Osteocyte (in vitro differentiated cells): ENCODE measurements around the gene HMCN1. TPM values are rescaled to one million over a fixed set of nuclear protein-coding genes. Genes with fewer than 3 reads are reported as not detected.

Experiments used
- DNase-seq: peaks from one replicate; pipeline ENCODE4 v3.0.0; 2021; ENCODE audit warnings: mixed read lengths; ENCODE audit not compliant: unreplicated experiment; ENCODE audit errors: extremely low spot score
- H3K27ac Mint-ChIP-seq: one replicate; pipeline ENCODE4 v1.8.0; 2021; ENCODE audit warnings: mild to moderate bottlenecking, mixed read lengths; ENCODE audit not compliant: unreplicated experiment
- H3K27me3 Mint-ChIP-seq: one replicate; pipeline ENCODE4 v1.8.0; 2021; ENCODE audit warnings: mixed read lengths; ENCODE audit not compliant: unreplicated experiment
- H3K36me3 Mint-ChIP-seq: one replicate; pipeline ENCODE4 v1.8.0; 2021; ENCODE audit warnings: mixed read lengths; ENCODE audit not compliant: unreplicated experiment
- H3K4me1 Mint-ChIP-seq: one replicate; pipeline ENCODE4 v1.8.0; 2021; ENCODE audit warnings: mixed read lengths; ENCODE audit not compliant: unreplicated experiment
- H3K4me3 Mint-ChIP-seq: one replicate; pipeline ENCODE4 v1.8.0; 2021; ENCODE audit warnings: mild to moderate bottlenecking, moderate library complexity, mixed read lengths; ENCODE audit not compliant: unreplicated experiment
- H3K9me3 Mint-ChIP-seq: one replicate; pipeline ENCODE4 v1.8.0; 2021; ENCODE audit warnings: mixed read lengths; ENCODE audit not compliant: unreplicated experiment
- total RNA-seq: library from RNA; stranded (reverse); gene quantifications from 2 replicates; pipeline ENCODE4 v1.2.1, GENCODE V29; 2021
- TF ChIP-seq, protein P1 (sequence below): fragments of 200-600 bp; sonication (generic); IDR thresholded peaks from 2 replicates; pipeline ENCODE4 v1.5.0; 2021; ENCODE audit warnings: antibody characterized with exemption, mild to moderate bottlenecking, moderate library complexity

HMCN1 gene
- total RNA-seq, 1 donor from 2014 or later: 91.4 TPM

DNA sequence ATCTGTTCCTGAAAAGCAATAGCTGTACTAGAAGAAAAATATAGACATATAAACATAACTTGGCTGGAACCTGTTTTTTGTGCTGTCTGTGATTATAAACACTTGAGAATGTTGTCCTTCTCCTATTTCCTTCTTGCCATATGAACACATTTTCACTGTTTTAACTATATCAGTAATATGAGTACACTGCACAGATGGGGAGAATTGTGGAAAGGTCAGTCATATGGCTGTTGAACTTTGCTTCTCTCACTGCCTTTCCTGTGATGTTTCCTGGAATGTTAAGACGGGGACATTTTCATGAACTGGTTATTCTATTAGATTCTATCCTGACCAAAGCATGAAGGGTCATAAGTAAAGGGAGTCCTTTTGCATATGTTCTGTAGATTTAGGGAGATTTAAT, 24.9 kb downstream of the HMCN1 start:
- Mint-ChIP-seq H3K36me3 (peaks cover 12% of the 10 kb centered on the region), H3K4me1 (peaks cover 18% of the 10 kb centered on the region), H3K27me3 (no peaks in the 10 kb centered on the region), H3K27ac (peak overlapping the region; percentile 12), H3K9me3 (no peaks in the 10 kb centered on the region), H3K4me3 (no peak overlapping the region)
- no peak for DNase-seq
- TF ChIP-seq, protein P1, sequence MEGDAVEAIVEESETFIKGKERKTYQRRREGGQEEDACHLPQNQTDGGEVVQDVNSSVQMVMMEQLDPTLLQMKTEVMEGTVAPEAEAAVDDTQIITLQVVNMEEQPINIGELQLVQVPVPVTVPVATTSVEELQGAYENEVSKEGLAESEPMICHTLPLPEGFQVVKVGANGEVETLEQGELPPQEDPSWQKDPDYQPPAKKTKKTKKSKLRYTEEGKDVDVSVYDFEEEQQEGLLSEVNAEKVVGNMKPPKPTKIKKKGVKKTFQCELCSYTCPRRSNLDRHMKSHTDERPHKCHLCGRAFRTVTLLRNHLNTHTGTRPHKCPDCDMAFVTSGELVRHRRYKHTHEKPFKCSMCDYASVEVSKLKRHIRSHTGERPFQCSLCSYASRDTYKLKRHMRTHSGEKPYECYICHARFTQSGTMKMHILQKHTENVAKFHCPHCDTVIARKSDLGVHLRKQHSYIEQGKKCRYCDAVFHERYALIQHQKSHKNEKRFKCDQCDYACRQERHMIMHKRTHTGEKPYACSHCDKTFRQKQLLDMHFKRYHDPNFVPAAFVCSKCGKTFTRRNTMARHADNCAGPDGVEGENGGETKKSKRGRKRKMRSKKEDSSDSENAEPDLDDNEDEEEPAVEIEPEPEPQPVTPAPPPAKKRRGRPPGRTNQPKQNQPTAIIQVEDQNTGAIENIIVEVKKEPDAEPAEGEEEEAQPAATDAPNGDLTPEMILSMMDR: no peak

DNA sequence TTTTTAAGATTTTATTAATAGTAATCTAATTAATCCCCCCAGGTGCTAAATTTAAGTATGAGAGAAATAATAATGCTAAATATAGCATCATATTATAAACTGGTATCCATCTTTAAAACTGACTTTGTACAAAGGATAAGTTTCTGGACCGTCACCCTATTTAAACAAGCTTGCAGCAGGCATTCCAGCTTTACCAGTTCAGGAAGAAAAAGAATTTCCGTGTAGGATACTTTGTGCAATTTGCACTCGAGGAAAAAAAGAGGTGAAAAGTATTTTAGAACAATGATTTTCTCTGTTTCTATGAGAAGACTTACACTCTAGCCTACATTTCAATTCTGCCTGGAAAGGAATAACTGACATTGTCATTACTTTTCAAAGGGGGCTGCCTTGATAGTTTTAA, 27.6 kb downstream of the HMCN1 start:
- Mint-ChIP-seq H3K4me1 (peaks cover 18% of the 10 kb centered on the region), H3K9me3 (no peaks in the 10 kb centered on the region), H3K36me3 (peaks cover 12% of the 10 kb centered on the region), H3K27ac (no peak overlapping the region), H3K27me3 (no peaks in the 10 kb centered on the region), H3K4me3 (no peak overlapping the region)
- DNase-seq: no peak
- TF ChIP-seq, protein P1: no peak

DNA sequence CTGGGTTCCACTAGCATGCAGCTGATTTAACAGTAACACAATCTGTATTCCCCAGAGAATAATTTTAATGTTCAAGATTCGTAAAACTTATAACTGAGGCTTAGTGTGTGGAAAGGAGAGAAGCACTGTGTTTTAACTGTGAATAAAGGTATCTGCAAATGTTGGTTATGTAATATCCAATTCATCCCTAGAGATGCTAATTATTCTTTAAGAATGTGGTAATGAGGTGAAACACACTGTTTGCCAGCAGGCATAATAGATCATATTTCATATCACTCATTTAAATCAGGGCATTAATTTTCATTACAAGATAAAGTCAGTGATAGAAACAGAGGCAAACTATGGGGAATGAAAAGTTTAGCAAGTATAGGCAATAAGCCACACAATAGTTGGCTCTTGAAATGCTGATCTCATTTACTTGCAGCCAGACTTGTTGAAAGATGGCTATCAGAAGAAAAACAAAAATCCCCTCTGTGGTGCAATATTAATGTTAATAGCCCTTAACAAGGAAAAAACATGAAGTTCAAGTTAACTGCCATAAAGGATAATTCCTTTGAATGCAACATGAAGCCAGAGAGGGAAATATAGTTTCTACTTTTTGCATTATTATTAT, 33.4 kb downstream of the HMCN1 start:
- TF ChIP-seq, protein P1: no peak
- Mint-ChIP-seq H3K4me1 (no peaks in the 10 kb centered on the region), H3K36me3 (peaks cover 23% of the 10 kb centered on the region), H3K9me3 (peaks cover 12% of the 10 kb centered on the region), H3K4me3 (no peak overlapping the region), H3K27ac (no peak overlapping the region), H3K27me3 (no peaks in the 10 kb centered on the region)
- DNase-seq: no peak

DNA sequence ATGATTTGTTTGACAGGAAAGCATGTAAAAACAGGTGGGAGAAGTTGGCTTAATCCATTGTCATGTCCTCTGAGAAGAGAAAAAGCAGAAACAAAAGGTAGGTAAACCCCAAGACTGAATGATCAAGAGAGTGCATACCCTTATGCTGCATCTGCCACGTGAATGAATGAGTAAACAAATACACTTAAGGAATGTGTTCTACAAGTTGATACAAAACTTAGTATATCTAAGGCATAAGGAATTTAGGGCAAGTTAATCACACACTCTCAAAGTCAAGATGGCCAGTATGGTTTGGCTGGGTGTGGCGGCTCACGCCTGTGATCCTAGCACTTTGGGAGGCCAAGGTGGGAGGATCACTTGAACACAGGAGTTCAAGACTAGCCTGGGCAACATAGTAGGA, 34.2 kb downstream of the HMCN1 start:
- TF ChIP-seq, protein P1: no peak
- peaks cover 12% of the 10 kb centered on the region for H3K9me3 Mint-ChIP-seq
- no peaks in the 10 kb centered on the region for H3K27me3 Mint-ChIP-seq
- H3K27ac Mint-ChIP-seq: no peak overlapping the region
- H3K4me3 Mint-ChIP-seq: no peak overlapping the region
- no peak for DNase-seq
- H3K4me1 Mint-ChIP-seq: no peaks in the 10 kb centered on the region
- H3K36me3 Mint-ChIP-seq: peaks cover 19% of the 10 kb centered on the region

DNA sequence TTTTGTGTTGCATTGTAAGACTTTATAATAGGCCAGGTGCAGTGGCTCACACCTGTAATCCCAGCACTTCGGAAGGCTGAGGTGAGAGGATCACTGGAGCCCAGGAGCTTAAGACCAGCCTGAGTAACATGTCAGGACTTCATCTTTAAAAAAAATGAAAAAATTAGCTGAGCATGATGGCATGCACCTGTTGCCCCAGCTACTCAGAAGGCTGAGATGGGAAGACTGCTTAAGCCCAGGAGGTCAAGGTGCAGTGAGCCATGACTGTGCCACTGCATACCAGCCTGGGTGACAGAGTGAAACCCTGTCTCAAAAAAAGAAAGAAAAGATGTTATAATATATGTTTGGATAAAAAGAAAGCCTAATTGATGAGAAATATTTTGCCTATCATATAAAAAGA, 34.9 kb downstream of the HMCN1 start:
- H3K4me1 Mint-ChIP-seq: peaks cover 2% of the 10 kb centered on the region
- TF ChIP-seq, protein P1: no peak
- H3K27ac Mint-ChIP-seq: no peak overlapping the region
- no peak for DNase-seq
- no peak overlapping the region for H3K4me3 Mint-ChIP-seq
- peaks cover 19% of the 10 kb centered on the region for H3K36me3 Mint-ChIP-seq
- peaks cover 12% of the 10 kb centered on the region for H3K9me3 Mint-ChIP-seq
- H3K27me3 Mint-ChIP-seq: no peaks in the 10 kb centered on the region
